OCI-LY1 (cell line): ENCODE measurements around the gene HJURP.

ENCODE experiments used
- EZH2 ChIP-seq: fragments of 200-600 bp; sonication (generic), shearing (Covaris generic); IDR thresholded peaks from 2 replicates; pipeline ENCODE4 v1.8.0; 2017; ENCODE audit warnings: borderline replicate concordance, mixed run types, mild to moderate bottlenecking, antibody characterized with exemption, low read length, moderate library complexity, mixed read lengths
- TF ChIP-seq, protein P1 (sequence below): fragments of 200-600 bp; sonication (generic), shearing (Covaris generic); IDR thresholded peaks from 2 replicates; pipeline ENCODE4 v1.5.1; 2017; ENCODE audit warnings: mild to moderate bottlenecking, antibody characterized with exemption, low read length, moderate library complexity, mixed read lengths

- TF ChIP-seq, protein P1, sequence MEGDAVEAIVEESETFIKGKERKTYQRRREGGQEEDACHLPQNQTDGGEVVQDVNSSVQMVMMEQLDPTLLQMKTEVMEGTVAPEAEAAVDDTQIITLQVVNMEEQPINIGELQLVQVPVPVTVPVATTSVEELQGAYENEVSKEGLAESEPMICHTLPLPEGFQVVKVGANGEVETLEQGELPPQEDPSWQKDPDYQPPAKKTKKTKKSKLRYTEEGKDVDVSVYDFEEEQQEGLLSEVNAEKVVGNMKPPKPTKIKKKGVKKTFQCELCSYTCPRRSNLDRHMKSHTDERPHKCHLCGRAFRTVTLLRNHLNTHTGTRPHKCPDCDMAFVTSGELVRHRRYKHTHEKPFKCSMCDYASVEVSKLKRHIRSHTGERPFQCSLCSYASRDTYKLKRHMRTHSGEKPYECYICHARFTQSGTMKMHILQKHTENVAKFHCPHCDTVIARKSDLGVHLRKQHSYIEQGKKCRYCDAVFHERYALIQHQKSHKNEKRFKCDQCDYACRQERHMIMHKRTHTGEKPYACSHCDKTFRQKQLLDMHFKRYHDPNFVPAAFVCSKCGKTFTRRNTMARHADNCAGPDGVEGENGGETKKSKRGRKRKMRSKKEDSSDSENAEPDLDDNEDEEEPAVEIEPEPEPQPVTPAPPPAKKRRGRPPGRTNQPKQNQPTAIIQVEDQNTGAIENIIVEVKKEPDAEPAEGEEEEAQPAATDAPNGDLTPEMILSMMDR, result no peak
- no peak for TF ChIP-seq EZH2
Measured at GRCh38 chr2:233855345-233855744, 1.0 kb upstream of the HJURP start.
